ENCODE data around the gene PICK1.

Gene PICK1

DNA sequence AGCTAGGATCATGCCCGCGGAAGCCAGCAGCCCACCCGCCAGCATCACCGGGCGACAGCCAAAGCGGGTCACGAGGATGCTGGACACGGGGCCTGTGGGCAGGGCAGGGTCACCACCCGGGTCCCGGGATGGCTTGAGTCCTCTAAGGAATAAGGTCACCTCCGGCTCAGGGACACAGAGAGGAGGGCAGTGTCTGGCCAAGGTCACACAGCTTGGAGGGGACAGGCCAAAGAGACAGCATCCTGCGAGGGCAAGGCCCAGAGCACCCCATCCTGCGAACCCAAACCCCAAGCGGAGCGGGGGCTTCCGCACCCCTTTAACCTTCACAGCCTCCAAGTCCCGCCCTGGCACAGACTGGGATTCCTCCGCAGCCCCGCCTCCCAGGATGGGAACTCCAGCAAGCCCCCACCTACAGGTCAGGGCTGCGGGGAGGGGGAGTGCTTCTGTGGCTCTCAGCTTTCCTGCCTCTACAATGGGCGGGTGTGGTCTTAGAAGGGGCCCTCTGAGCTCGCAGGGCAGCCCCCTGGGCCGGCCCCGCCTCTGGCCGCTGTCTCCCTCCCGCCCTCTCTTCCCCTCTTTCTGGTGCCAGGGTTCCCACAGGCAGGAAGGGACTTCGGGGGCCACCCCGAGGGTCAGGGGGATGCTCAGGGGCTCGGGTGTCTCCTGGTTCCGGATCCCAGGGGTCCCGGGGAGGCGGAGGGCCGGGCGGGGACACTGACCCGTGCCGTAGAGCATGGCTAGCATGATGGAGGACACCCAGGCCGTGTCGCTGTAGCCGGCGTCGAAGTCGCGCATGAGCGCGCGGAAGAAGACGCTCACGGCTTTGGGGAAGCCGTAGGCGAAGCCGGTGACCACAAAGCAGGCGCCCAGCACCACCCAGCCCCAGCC is 25.0 kb downstream of the PICK1 start:
- no peak overlapping the region for H3K4me3 ChIP-seq (ENCODE audit: low read length)
- H3K9ac ChIP-seq (ENCODE audit: low read length) = no peak overlapping the region
- H3K4me1 ChIP-seq (ENCODE audit: control insufficient read depth, low read depth, low read length) = peaks cover 4% of the 10 kb centered on the region

GRCh38 chr22:38082986-38083710 is 25.9 kb downstream of the PICK1 start:
- H3K27me3 ChIP-seq (ENCODE audit: control insufficient read depth, insufficient read depth, low read length) = peaks cover 27% of the 10 kb centered on the region
- H3K4me1 ChIP-seq (ENCODE audit: control insufficient read depth, low read depth, low read length) = peaks cover 4% of the 10 kb centered on the region
- H3K27ac ChIP-seq (ENCODE audit: low read length) = no peak overlapping the region
- no peak overlapping the region for H3K9ac ChIP-seq (ENCODE audit: low read length)
- no peaks in the 10 kb centered on the region for H3K36me3 ChIP-seq (ENCODE audit: control insufficient read depth, low read depth, low read length)
- H3K9me3 ChIP-seq (ENCODE audit: control insufficient read depth, low read depth, low read length) = no peaks in the 10 kb centered on the region
- no peak overlapping the region for H3K4me3 ChIP-seq (ENCODE audit: low read length)

More for the DNA sequence above, 25.0 kb downstream of the PICK1 start:
- Histone ChIP-seq H3K27ac (ENCODE audit: low read length) (no peak overlapping the region), H3K36me3 (ENCODE audit: control insufficient read depth, low read depth, low read length) (no peaks in the 10 kb centered on the region), H3K27me3 (ENCODE audit: control insufficient read depth, insufficient read depth, low read length) (peaks cover 27% of the 10 kb centered on the region), H3K9me3 (ENCODE audit: control insufficient read depth, low read depth, low read length) (no peaks in the 10 kb centered on the region)

GRCh38 chr22:38083931-38084631 is 26.9 kb downstream of the PICK1 start, which contains the start of gene SLC16A8:
SLC16A8 (minus strand) TSS chr22:38084184; CDS start chr22:38082873, 1,311 bp downstream.
- Histone ChIP-seq H3K27me3 (ENCODE audit: control insufficient read depth, insufficient read depth, low read length) (peaks cover 27% of the 10 kb centered on the region), H3K4me3 (ENCODE audit: low read length) (no peak within 1 kb of the TSS), H3K9me3 (ENCODE audit: control insufficient read depth, low read depth, low read length) (no peaks in the 10 kb centered on the region), H3K9ac (ENCODE audit: low read length) (no peak within 1 kb of the TSS), H3K36me3 (ENCODE audit: control insufficient read depth, low read depth, low read length) (no peaks in the 10 kb centered on the region), H3K4me1 (ENCODE audit: control insufficient read depth, low read depth, low read length) (peaks cover 4% of the 10 kb centered on the region), H3K27ac (ENCODE audit: low read length) (no peak within 1 kb of the TSS)

- peaks cover 22% of the 10 kb centered on the region for H3K27me3 ChIP-seq (ENCODE audit: control insufficient read depth, insufficient read depth, low read length)
- H3K9me3 ChIP-seq (ENCODE audit: control insufficient read depth, low read depth, low read length) = no peaks in the 10 kb centered on the region
- H3K4me1 ChIP-seq (ENCODE audit: control insufficient read depth, low read depth, low read length) = peaks cover 4% of the 10 kb centered on the region
- no peak overlapping the region for H3K4me3 ChIP-seq (ENCODE audit: low read length)
- no peak overlapping the region for H3K9ac ChIP-seq (ENCODE audit: low read length)
- H3K36me3 ChIP-seq (ENCODE audit: control insufficient read depth, low read depth, low read length) = no peaks in the 10 kb centered on the region
- H3K27ac ChIP-seq (ENCODE audit: low read length) = no peak overlapping the region
These were observed 27.9 kb downstream of the PICK1 start for GRCh38 chr22:38085056-38085455.

GRCh38 chr22:38085501-38085900 is 28.3 kb downstream of the PICK1 start:
- Histone ChIP-seq H3K4me3 (ENCODE audit: low read length) (no peak overlapping the region), H3K27me3 (ENCODE audit: control insufficient read depth, insufficient read depth, low read length) (peaks cover 17% of the 10 kb centered on the region), H3K9me3 (ENCODE audit: control insufficient read depth, low read depth, low read length) (no peaks in the 10 kb centered on the region), H3K27ac (ENCODE audit: low read length) (no peak overlapping the region), H3K9ac (ENCODE audit: low read length) (no peak overlapping the region), H3K4me1 (ENCODE audit: control insufficient read depth, low read depth, low read length) (peaks cover 4% of the 10 kb centered on the region), H3K36me3 (ENCODE audit: control insufficient read depth, low read depth, low read length) (no peaks in the 10 kb centered on the region)

DNA sequence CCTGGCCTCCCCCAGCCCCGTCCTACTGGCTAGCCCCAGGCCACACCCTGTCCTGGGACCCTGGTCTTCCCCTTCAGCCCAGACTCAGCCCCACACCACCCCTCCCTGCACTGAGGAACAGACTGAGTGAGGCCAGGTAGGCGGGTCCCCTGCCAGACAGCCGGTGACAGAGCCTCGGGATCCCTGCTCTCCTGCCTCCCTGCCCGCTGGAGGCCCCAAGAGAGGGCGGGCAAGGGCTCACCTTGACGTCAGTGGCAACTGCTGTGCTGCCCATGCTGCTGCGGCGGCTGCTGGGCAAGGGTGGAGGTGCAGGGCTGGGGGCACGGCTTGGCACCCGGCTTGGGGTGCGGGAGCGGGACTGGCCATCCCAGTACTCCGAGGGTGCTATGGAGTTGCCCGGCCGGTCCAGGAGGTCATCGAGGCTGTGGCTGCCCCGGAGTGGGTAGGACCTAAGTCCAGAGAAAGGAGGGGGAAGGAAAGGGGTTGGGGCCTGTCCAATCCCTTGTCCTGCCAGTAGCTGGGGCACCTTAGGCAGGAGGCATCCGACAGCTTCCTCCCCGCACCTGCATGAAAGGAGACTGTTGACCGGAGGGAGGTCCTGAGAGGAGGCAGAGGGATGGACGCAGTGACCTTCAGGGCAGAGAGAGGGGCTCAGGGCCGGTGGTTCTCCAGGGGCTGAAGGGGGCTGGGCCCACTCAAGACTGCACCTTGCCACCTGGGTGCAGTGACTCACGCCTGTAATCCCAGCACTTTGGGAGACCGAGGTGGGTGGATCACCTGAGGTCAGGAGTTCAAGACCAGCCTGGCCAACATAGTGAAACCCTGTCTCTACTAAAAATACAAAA is 29.0 kb downstream of the PICK1 start:
- no peak overlapping the region for H3K27ac ChIP-seq (ENCODE audit: low read length)
- peaks cover 4% of the 10 kb centered on the region for H3K4me1 ChIP-seq (ENCODE audit: control insufficient read depth, low read depth, low read length)
- no peak overlapping the region for H3K4me3 ChIP-seq (ENCODE audit: low read length)
- no peaks in the 10 kb centered on the region for H3K36me3 ChIP-seq (ENCODE audit: control insufficient read depth, low read depth, low read length)
- H3K9me3 ChIP-seq (ENCODE audit: control insufficient read depth, low read depth, low read length) = no peaks in the 10 kb centered on the region
- H3K9ac ChIP-seq (ENCODE audit: low read length) = no peak overlapping the region
- H3K27me3 ChIP-seq (ENCODE audit: control insufficient read depth, insufficient read depth, low read length) = peaks cover 10% of the 10 kb centered on the region

- peaks cover 4% of the 10 kb centered on the region for H3K4me1 ChIP-seq (ENCODE audit: control insufficient read depth, low read depth, low read length)
- no peak overlapping the region for H3K27ac ChIP-seq (ENCODE audit: low read length)
- H3K4me3 ChIP-seq (ENCODE audit: low read length) = no peak overlapping the region
These were observed 29.7 kb downstream of the PICK1 start for GRCh38 chr22:38086942-38087341.

DNA sequence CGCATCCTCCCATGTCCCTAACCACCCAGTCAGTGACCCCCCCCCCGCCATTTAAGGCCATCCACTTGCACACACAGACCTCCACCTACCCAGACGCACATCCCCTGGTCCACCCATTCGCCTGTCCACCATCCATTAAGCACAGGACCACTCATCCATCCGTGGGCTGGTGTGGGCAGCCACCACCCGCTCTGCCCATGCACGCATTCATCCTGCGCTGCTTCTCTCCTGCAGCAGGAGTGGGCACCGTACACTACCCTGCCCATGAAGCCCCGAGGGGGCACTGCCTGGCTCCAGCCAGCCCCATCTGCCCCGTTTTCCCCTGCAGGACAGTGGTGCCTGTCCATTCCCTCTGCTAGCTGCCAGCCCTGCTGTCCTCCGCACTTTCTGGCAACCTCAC is 30.7 kb downstream of the PICK1 start:
- H3K27ac ChIP-seq (ENCODE audit: low read length) = no peak overlapping the region
- no peak overlapping the region for H3K9ac ChIP-seq (ENCODE audit: low read length)
- H3K4me1 ChIP-seq (ENCODE audit: control insufficient read depth, low read depth, low read length) = peaks cover 4% of the 10 kb centered on the region
- H3K36me3 ChIP-seq (ENCODE audit: control insufficient read depth, low read depth, low read length) = no peaks in the 10 kb centered on the region
- no peaks in the 10 kb centered on the region for H3K9me3 ChIP-seq (ENCODE audit: control insufficient read depth, low read depth, low read length)
- no peak overlapping the region for H3K4me3 ChIP-seq (ENCODE audit: low read length)
- H3K27me3 ChIP-seq (ENCODE audit: control insufficient read depth, insufficient read depth, low read length) = no peaks in the 10 kb centered on the region

More at GRCh38 chr22:38086942-38087341, 29.7 kb downstream of the PICK1 start:
- Histone ChIP-seq H3K27me3 (ENCODE audit: control insufficient read depth, insufficient read depth, low read length) (peaks cover 5% of the 10 kb centered on the region), H3K9me3 (ENCODE audit: control insufficient read depth, low read depth, low read length) (no peaks in the 10 kb centered on the region), H3K9ac (ENCODE audit: low read length) (no peak overlapping the region), H3K36me3 (ENCODE audit: control insufficient read depth, low read depth, low read length) (no peaks in the 10 kb centered on the region)

DNA sequence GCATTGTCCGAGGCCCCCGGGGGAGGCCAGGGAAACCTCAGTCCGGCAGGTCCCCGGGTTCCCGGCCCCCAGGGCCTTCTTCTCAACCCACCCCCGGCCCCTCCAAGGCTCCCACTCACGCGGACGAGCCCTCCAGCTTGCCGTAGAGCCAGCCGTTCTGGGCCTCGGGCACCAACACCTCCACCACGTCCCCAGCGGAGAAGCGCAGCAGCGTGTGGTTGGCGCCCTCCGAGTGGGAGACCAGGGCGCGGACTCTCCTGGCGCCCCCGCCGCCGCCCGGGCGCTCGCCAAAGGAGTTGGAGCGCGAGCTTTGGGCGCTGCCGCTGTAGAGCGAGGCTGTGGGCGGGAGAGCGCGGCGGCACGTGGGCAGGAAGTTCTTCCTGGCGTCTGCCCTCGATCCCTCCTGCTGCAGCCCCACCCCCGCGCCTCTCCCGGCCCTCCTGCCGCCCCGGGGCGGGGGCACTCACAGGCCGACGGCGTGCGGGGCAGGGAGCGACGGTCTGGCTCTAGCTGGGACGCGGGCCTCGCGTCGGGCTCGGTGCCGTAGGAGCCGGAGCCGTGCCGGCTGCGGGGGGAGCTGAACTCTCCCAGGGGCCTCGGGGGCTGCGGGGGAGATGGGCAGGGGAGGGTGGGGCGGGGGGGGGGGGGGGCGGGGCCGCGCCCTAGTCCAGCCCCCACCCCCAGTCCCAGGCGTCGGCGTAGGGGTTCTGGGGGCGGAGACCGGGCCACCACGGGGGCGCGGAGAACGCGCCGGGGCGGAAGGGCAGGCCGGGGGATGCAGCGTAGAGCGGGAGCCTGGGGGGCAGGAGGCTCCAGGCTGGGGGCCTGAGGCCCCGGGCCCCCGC is 31.6 kb downstream of the PICK1 start:
- H3K4me1 ChIP-seq (ENCODE audit: control insufficient read depth, low read depth, low read length) = peaks cover 4% of the 10 kb centered on the region
- H3K27me3 ChIP-seq (ENCODE audit: control insufficient read depth, insufficient read depth, low read length) = no peaks in the 10 kb centered on the region
- no peaks in the 10 kb centered on the region for H3K36me3 ChIP-seq (ENCODE audit: control insufficient read depth, low read depth, low read length)
- no peak overlapping the region for H3K4me3 ChIP-seq (ENCODE audit: low read length)
- no peak overlapping the region for H3K9ac ChIP-seq (ENCODE audit: low read length)
- H3K27ac ChIP-seq (ENCODE audit: low read length) = no peak overlapping the region
- H3K9me3 ChIP-seq (ENCODE audit: control insufficient read depth, low read depth, low read length) = no peaks in the 10 kb centered on the region

- Histone ChIP-seq H3K27ac (ENCODE audit: low read length) (no peak overlapping the region), H3K4me3 (ENCODE audit: low read length) (no peak overlapping the region), H3K9ac (ENCODE audit: low read length) (no peak overlapping the region), H3K9me3 (ENCODE audit: control insufficient read depth, low read depth, low read length) (no peaks in the 10 kb centered on the region), H3K27me3 (ENCODE audit: control insufficient read depth, insufficient read depth, low read length) (no peaks in the 10 kb centered on the region), H3K4me1 (ENCODE audit: control insufficient read depth, low read depth, low read length) (peaks cover 3% of the 10 kb centered on the region), H3K36me3 (ENCODE audit: control insufficient read depth, low read depth, low read length) (no peaks in the 10 kb centered on the region)
These were observed 32.3 kb downstream of the PICK1 start for GRCh38 chr22:38089474-38089851.
